Calu3 (cell line): ENCODE data around the gene FUT1. TPM values are rescaled to one million over a fixed set of nuclear protein-coding genes. Genes with fewer than 3 reads are reported as not detected.
A peak's percentile ranks its signal among the peaks of the same experiment; 100 is the strongest.

Experiments
- BruUV-seq: library from RNA; stranded (reverse); fragments of 400-500 nt; replicated peaks from 2 replicates; lab custom pipeline; 2021; lab: Mats Ljungman, UMichigan
- CTCF ChIA-PET: fragments of 300-600 bp; sonication (Branson Sonifier 250); formaldehyde crosslinking; loops from one replicate; lab custom pipeline; 2022; ENCODE audit warnings: antibody characterized with exemption; lab: Charles Lee
- DNase-seq: peaks from one replicate; pipeline ENCODE4 v3.0.0; 2022
- H3K27ac Mint-ChIP-seq: one replicate; pipeline ENCODE4 v1.8.0; 2022; ENCODE audit warnings: mixed read lengths; ENCODE audit not compliant: unreplicated experiment
- H3K27me3 Mint-ChIP-seq: one replicate; pipeline ENCODE4 v1.8.0; 2022; ENCODE audit warnings: mixed read lengths; ENCODE audit not compliant: unreplicated experiment
- H3K36me3 Mint-ChIP-seq: one replicate; pipeline ENCODE4 v1.8.0; 2022; ENCODE audit warnings: mild to moderate bottlenecking, moderate library complexity, mixed read lengths; ENCODE audit not compliant: insufficient read depth, unreplicated experiment
- H3K4me1 Mint-ChIP-seq: one replicate; pipeline ENCODE4 v1.8.0; 2022; ENCODE audit warnings: mild to moderate bottlenecking, low read depth, mixed read lengths; ENCODE audit not compliant: unreplicated experiment
- H3K4me3 Mint-ChIP-seq: one replicate; pipeline ENCODE4 v1.8.0; 2022; ENCODE audit warnings: mild to moderate bottlenecking, low read depth, moderate library complexity, mixed read lengths; ENCODE audit not compliant: unreplicated experiment
- H3K9me3 Mint-ChIP-seq: one replicate; pipeline ENCODE4 v1.8.0; 2022; ENCODE audit warnings: low read depth, mixed read lengths; ENCODE audit not compliant: unreplicated experiment
- intact Hi-C: fragments of 100-400 bp; cut with micrococcal nuclease; formaldehyde crosslinking; loops from one replicate; pipeline ENCODE4 v1.10.0; 2022; ENCODE audit not compliant: unreplicated experiment
- total RNA-seq: library from RNA; stranded (reverse); gene quantifications from 2 replicates; pipeline ENCODE4 v1.2.3, GENCODE V29; 2022
- TF ChIP-seq, protein P1 (sequence below): fragments of 200-600 bp; IDR thresholded peaks from one replicate; pipeline ENCODE4 v1.8.0; 2022; ENCODE audit warnings: antibody characterized with exemption; ENCODE audit not compliant: unreplicated experiment

FUT1 gene
- total RNA-seq, 1 experiment from 2014 or later: 2.9 TPM

DNA sequence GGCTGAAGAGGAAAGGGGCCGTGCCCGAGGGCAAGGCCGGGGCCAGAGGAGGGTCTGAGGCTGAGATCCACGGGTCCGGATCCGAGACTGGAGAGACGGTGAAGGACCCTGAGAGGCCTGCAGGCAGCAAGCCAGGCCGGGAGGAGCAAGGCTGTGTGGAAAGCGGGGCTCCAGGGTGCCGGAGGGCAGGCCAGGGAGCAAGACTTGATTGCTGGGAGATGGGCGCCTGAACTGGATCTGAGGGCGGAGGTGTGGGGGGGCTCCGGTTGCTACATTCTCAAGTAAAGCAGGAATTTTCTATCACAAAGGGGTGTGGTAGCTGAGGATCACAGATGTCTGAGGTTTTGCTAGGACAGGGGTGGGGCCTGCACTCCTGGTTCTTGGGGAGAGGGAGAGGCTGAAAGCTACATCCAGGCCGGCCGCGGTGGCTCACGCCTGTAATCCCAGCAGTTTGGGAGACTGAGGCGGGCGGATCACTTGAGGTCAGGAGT lies 36.7 kb downstream of the FUT1 start:
- H3K27me3 Mint-ChIP-seq: peaks cover 13% of the 10 kb centered on the region

DNA sequence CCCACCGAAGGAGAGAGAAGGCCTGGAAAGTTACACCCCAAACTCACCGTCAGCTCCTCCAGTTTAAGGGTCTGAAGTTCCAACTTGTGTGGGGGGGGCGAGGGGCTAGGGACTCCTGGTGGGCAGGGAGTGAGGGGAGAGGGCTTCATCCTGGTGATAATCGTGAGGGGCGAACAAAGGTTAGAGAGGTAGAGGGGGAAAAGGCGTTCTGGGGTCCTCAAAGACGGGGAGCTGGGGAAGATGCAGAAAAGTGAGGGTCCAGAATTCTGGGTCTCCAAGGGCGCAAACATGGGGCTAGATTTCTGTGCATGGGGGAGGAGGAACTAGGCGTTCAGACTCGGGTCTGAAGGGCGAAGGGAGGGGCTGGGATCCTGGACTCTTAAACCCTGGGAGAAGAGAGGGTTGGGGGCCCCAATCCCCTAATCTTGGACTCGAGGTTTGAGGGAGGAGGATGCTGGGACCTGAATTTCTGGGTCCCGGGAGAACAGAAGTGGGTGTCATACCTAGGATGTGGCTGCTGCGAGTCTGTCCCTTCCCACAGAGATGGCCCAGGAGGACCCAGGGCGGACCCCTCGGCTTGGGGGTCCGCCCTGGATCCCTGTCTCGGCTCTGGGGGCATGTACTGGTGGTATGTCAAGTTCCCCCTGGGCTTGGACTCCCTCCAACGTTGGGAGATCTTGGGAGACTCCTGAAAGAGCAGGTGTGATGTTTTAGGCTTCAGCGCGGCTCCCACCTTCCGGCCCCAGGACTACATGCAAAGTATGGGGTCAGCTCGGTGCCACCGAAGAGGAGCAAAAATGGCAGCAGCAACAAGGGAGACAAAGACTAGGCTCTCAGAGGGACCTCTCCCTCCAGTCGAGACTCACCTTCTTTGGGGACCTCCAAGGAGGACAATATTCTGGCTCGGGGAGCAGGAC lies 37.4 kb downstream of the FUT1 start:
- peaks cover 13% of the 10 kb centered on the region for H3K27me3 Mint-ChIP-seq
- H3K9me3 Mint-ChIP-seq: no peaks in the 10 kb centered on the region
- peak overlapping the region; percentile 65 for H3K27ac Mint-ChIP-seq
- H3K4me1 Mint-ChIP-seq: peaks cover 21% of the 10 kb centered on the region
- TF ChIP-seq, protein P1, sequence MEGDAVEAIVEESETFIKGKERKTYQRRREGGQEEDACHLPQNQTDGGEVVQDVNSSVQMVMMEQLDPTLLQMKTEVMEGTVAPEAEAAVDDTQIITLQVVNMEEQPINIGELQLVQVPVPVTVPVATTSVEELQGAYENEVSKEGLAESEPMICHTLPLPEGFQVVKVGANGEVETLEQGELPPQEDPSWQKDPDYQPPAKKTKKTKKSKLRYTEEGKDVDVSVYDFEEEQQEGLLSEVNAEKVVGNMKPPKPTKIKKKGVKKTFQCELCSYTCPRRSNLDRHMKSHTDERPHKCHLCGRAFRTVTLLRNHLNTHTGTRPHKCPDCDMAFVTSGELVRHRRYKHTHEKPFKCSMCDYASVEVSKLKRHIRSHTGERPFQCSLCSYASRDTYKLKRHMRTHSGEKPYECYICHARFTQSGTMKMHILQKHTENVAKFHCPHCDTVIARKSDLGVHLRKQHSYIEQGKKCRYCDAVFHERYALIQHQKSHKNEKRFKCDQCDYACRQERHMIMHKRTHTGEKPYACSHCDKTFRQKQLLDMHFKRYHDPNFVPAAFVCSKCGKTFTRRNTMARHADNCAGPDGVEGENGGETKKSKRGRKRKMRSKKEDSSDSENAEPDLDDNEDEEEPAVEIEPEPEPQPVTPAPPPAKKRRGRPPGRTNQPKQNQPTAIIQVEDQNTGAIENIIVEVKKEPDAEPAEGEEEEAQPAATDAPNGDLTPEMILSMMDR: no peak
- no TSS peak for BruUV-seq
- DNase-seq: no peak
- intact Hi-C loops: no loop called here
- CTCF ChIA-PET: interaction anchor here (0.6 to 2.6 kb wide), 5 partner anchors 9 to 202 kb away, joined by 3 to 10 read pairs (median 4); no protein-coding TSS in a partner anchor
- H3K36me3 Mint-ChIP-seq: peaks cover 47% of the 10 kb centered on the region
- peak overlapping the region; percentile 89 for H3K4me3 Mint-ChIP-seq

More for the DNA sequence above, 36.7 kb downstream of the FUT1 start:
- CTCF ChIA-PET: interaction anchor here (1.0 kb wide), 1 partner anchor 20 kb away, joined by 3 read pairs; no protein-coding TSS in a partner anchor
- Mint-ChIP-seq H3K9me3 (no peaks in the 10 kb centered on the region), H3K4me3 (peak overlapping the region; percentile 89), H3K36me3 (peaks cover 52% of the 10 kb centered on the region), H3K4me1 (peaks cover 21% of the 10 kb centered on the region), H3K27ac (no peak overlapping the region)
- intact Hi-C loops: no loop called here
- TF ChIP-seq, protein P1: no peak
- no peak for DNase-seq
- no TSS peak for BruUV-seq

DNA sequence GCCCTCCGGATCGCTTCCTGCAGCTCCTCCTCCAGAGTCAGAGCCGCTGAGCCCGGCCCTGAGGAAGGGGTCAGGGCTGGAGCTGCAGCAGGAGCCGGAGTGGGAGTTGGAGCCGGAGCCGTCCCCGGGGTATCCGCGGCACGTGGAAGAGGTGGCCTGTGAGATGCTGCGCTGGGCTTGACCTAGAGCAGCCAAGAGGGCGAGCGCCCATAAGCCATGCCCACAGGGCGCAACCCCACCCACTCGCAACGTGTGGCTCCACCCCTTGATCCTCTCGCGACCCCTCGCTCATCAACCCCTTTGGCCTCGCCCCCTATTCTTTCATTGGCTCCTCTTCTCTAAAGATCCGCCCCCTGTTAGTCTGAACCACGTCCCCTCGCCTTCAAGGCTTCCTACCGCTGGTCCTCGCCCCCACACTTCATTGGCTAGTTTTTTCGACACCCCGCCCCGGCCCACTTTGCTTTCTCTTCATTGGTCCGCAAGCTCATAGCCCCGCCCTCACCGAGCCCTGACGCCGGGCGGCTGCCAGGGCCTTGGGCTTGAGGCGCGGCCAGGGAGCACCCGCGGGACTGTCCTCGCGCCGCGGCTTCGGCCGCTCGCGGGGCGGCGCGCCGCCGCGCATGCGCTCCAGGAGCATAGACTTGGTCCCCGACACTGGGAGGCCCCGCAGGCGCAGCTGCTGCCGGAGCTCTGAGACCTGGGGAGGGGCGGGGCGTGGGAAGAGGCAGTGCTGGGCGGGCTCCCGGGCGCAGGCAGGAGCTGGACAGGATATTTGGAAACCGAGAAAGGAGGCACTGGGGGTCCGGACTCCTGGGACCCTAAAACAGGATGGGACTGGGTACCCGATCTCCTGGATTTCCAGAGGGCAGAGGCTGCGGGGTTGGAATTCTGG lies 38.3 kb downstream of the FUT1 start:
- Mint-ChIP-seq H3K4me1 (peaks cover 21% of the 10 kb centered on the region), H3K36me3 (peaks cover 43% of the 10 kb centered on the region), H3K27me3 (peaks cover 11% of the 10 kb centered on the region), H3K4me3 (peak overlapping the region; percentile 89), H3K27ac (peak overlapping the region; percentile 65), H3K9me3 (no peaks in the 10 kb centered on the region)
- no TSS peak for BruUV-seq
- intact Hi-C loops: no loop called here
- CTCF ChIA-PET: interaction anchor here (0.6 to 2.6 kb wide), 6 partner anchors 10 to 203 kb away, joined by 3 to 10 read pairs (median 6); no protein-coding TSS in a partner anchor
- TF ChIP-seq, protein P1: no peak
- DNase-seq: peak; percentile 100
